ENCODE measurements around the gene SOX5.

The SOX5 gene

GRCh38 chr12:23770202-23770938, 179.1 kb downstream of the SOX5 start:
- no peak for DNase-seq (ENCODE audit: low read depth)
- TF ChIP-seq, protein P1, sequence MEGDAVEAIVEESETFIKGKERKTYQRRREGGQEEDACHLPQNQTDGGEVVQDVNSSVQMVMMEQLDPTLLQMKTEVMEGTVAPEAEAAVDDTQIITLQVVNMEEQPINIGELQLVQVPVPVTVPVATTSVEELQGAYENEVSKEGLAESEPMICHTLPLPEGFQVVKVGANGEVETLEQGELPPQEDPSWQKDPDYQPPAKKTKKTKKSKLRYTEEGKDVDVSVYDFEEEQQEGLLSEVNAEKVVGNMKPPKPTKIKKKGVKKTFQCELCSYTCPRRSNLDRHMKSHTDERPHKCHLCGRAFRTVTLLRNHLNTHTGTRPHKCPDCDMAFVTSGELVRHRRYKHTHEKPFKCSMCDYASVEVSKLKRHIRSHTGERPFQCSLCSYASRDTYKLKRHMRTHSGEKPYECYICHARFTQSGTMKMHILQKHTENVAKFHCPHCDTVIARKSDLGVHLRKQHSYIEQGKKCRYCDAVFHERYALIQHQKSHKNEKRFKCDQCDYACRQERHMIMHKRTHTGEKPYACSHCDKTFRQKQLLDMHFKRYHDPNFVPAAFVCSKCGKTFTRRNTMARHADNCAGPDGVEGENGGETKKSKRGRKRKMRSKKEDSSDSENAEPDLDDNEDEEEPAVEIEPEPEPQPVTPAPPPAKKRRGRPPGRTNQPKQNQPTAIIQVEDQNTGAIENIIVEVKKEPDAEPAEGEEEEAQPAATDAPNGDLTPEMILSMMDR (IDR thresholded peaks at IDR 0.05; ENCODE audit: low read depth, low read length, missing control alignments): no peak
- H3K4me3 ChIP-seq (ENCODE audit: low read depth, low read length): no peak overlapping the region

DNA sequence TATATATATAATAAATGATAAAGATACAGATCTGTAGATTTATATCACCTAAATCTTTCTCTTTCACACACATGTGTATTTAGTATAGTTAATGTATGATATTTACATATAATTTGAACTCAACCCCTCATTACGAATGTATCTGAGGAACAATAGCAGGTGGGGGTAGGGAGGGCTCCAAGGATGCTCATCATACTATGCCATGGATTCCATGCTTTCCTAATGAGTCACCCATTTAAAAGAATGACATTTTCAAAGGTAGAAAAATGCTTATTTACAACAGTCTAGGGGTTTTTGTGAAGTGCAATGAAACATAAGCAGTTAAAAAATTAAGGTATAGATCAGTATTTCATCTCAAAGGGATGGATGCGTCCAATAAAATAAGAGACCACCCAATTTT, 181.6 kb downstream of the SOX5 start:
- TF ChIP-seq, protein P1 (IDR thresholded peaks at IDR 0.05; ENCODE audit: low read depth, low read length, missing control alignments): no peak
- no peak for DNase-seq (ENCODE audit: low read depth)
- H3K4me3 ChIP-seq (ENCODE audit: low read depth, low read length): no peak overlapping the region

- H3K4me3 ChIP-seq (ENCODE audit: low read depth, low read length): no peak overlapping the region
- no peak for DNase-seq (ENCODE audit: low read depth)
- TF ChIP-seq, protein P1 (IDR thresholded peaks at IDR 0.05; ENCODE audit: low read depth, low read length, missing control alignments): no peak
Measured at GRCh38 chr12:23763724-23764123, 185.7 kb downstream of the SOX5 start.

- DNase-seq (ENCODE audit: low read depth): no peak
- TF ChIP-seq, protein P1 (IDR thresholded peaks at IDR 0.05; ENCODE audit: low read depth, low read length, missing control alignments): no peak
- H3K4me3 ChIP-seq (ENCODE audit: low read depth, low read length): no peak overlapping the region
Measured at GRCh38 chr12:23760495-23760894, 189.0 kb downstream of the SOX5 start.

- DNase-seq (ENCODE audit: low read depth): no peak
- H3K4me3 ChIP-seq (ENCODE audit: low read depth, low read length): no peak overlapping the region
- TF ChIP-seq, protein P1 (IDR thresholded peaks at IDR 0.05; ENCODE audit: low read depth, low read length, missing control alignments): no peak
Measured at GRCh38 chr12:23758608-23759007, 190.9 kb downstream of the SOX5 start.

DNA sequence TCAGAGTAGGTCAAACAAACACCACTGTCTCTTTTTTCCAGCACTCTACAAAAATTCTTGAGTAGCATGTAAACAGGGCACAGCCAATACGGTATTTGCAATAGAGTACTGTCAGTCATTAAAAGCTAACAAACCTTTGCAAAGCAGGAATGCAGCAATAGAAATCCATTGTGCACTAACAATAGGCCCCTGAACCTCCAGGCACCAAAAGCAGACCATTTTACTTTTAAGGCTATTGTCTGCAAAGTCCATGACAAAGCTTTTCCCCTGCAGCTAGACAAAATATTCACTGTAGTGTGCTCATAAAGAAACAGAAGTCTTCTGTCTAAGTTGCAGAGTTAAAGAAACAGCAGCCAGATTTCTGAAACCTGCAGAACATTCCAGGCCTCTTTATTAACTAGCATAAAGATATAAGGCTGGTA, 191.9 kb downstream of the SOX5 start:
- TF ChIP-seq, protein P1 (IDR thresholded peaks at IDR 0.05; ENCODE audit: low read depth, low read length, missing control alignments): no peak
- H3K4me3 ChIP-seq (ENCODE audit: low read depth, low read length): no peak overlapping the region
- DNase-seq (ENCODE audit: low read depth): no peak

- no peak for DNase-seq (ENCODE audit: low read depth)
- TF ChIP-seq, protein P1 (IDR thresholded peaks at IDR 0.05; ENCODE audit: low read depth, low read length, missing control alignments): no peak
- H3K4me3 ChIP-seq (ENCODE audit: low read depth, low read length): no peak overlapping the region
Measured at GRCh38 chr12:23756416-23756815, 193.1 kb downstream of the SOX5 start.

All from GM12864 (cell line).